Measurements from ENCODE around the gene SPDYE16.
"Not testable (repeated sequence)": the region's sequence is repeated elsewhere in the genome, so short reads cannot be mapped to it uniquely, and the experiment has no call there.

The SPDYE16 gene

GRCh38 chr7:76543197-76543596, at the start of gene SPDYE16:
Gene SPDYE16 (minus strand): TSS chr7:76543297. CDS start chr7:76541459, 1,838 bp downstream.
- DNase-seq = not testable (repeated sequence)

GRCh38 chr7:76592694-76593093, 49.6 kb upstream of the SPDYE16 start:
- not testable (repeated sequence) for DNase-seq

GRCh38 chr7:76591602-76592304, 48.7 kb upstream of the SPDYE16 start:
- DNase-seq = not testable (repeated sequence)

GRCh38 chr7:76591033-76591432, 47.9 kb upstream of the SPDYE16 start:
- DNase-seq = not testable (repeated sequence)

GRCh38 chr7:76588586-76588985, 45.5 kb upstream of the SPDYE16 start:
- DNase-seq = not testable (repeated sequence)

GRCh38 chr7:76586585-76587315, 43.7 kb upstream of the SPDYE16 start:
- DNase-seq = not testable (repeated sequence)

- DNase-seq = not testable (repeated sequence)
Measured at GRCh38 chr7:76583636-76584281, 40.7 kb upstream of the SPDYE16 start.

GRCh38 chr7:76582848-76583631, 39.9 kb upstream of the SPDYE16 start:
- peak; percentile 7 to 23 for DNase-seq

- DNase-seq = not testable (repeated sequence)
Measured at GRCh38 chr7:76575919-76576655, 33.0 kb upstream of the SPDYE16 start.

- DNase-seq = not testable (repeated sequence)
Measured at GRCh38 chr7:76575431-76575830, 32.3 kb upstream of the SPDYE16 start.

- not testable (repeated sequence) for DNase-seq
Measured at GRCh38 chr7:76572296-76572695, 29.2 kb upstream of the SPDYE16 start.

- not testable (repeated sequence) for DNase-seq
Measured at GRCh38 chr7:76570324-76570775, 27.3 kb upstream of the SPDYE16 start.

- not testable (repeated sequence) for DNase-seq
Measured at GRCh38 chr7:76568742-76569141, 25.6 kb upstream of the SPDYE16 start.

GRCh38 chr7:76567753-76568152, 24.7 kb upstream of the SPDYE16 start:
- DNase-seq = not testable (repeated sequence)

GRCh38 chr7:76567311-76567710, 24.2 kb upstream of the SPDYE16 start:
- not testable (repeated sequence) for DNase-seq

GRCh38 chr7:76565001-76565400, 21.9 kb upstream of the SPDYE16 start:
- DNase-seq = not testable (repeated sequence)

GRCh38 chr7:76561342-76561741, 18.2 kb upstream of the SPDYE16 start:
- not testable (repeated sequence) for DNase-seq

GRCh38 chr7:76560157-76560556, 17.1 kb upstream of the SPDYE16 start:
- not testable (repeated sequence) for DNase-seq

- not testable (repeated sequence) for DNase-seq
Measured at GRCh38 chr7:76559685-76560084, 16.6 kb upstream of the SPDYE16 start.

- not testable (repeated sequence) for DNase-seq
Measured at GRCh38 chr7:76551992-76552391, 8.9 kb upstream of the SPDYE16 start.

GRCh38 chr7:76549855-76550248, 6.8 kb upstream of the SPDYE16 start:
- peak in 1 of 2 donors; percentile 7 for DNase-seq

All from activated CD4-positive, alpha-beta T cell treated with anti-CD3 and anti-CD28 coated beads for 4 hours (primary cell).